Daoy (cell line): ENCODE measurements around the gene ERICH3. TPM values are rescaled to one million over a fixed set of nuclear protein-coding genes. Genes with fewer than 3 reads are reported as not detected.

ENCODE experiments used
- DNase-seq: peaks from one replicate; pipeline ENCODE4 v3.0.0-alpha.2; 2015; ENCODE audit warnings: low read depth
- total RNA-seq: library from RNA; depleted of rRNA; stranded (reverse); fragments of >200 nt; shearing (Covaris generic); gene quantifications from 2 replicates; pipeline ENCODE4 v1.2.3, GENCODE V29; 2014

The ERICH3 gene
- total RNA-seq, 1 experiment from 2014 or later = 0.06 TPM

GRCh38 chr1:74592580-74593355 is 80.8 kb downstream of the ERICH3 start:
- DNase-seq = no peak

DNA sequence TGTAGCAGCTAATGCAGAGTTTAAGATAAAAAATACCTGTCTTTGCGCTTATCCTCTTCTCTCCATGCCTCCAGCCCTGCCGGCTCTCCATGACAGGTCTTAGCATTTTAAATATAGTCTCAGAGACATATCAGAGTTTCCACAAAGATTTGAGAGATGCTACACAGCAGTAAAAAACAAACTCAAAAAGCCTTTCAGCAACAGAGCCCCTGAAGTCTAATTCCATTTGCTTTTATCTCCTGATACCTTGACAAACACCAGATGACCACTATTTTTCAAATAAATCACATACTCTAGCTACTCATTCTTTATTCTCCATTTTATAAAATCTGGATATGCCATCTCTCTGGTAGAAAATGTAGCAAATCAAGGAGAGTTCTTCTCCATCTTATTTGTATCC is 81.6 kb downstream of the ERICH3 start:
- DNase-seq = no peak

DNA sequence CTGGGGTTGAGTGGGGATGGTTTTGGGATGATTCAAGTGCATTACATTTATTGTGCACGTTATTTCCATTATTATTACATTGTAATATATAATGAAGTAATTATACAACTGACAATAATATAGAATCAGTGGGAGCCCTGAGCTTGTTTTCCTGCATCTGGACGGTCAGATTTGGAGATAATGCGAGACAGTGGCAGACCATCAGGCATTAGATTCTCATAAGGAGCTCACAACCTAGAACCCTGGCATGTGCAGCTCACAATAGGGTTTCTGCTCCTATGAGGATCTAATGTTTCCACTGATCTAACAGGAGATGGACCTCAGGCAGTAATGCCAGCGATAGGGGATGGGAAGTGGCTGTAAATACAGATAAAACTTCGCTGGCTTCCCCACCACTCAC is 83.3 kb downstream of the ERICH3 start:
- no peak for DNase-seq

DNA sequence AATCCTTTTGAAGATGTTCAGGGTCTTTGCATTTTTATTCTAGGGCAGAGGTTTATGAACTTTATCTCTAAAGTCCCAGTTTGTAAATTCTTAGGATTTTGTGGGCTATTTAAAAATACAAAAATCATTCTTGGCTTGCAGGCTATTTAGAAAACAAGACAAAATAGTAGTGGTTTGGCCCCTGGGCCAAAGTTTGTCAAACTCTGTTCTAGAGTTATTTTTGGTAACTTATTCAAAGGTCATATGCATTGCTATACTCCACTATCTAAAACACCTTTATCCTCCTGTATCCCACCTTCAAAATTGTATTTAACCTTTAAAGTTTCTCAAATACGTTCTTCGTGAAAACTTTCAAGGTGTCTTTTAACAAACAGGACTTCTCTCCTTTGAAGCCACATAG is 85.7 kb downstream of the ERICH3 start:
- DNase-seq = no peak

GRCh38 chr1:74586253-74586897 is 87.2 kb downstream of the ERICH3 start:
- no peak for DNase-seq

DNA sequence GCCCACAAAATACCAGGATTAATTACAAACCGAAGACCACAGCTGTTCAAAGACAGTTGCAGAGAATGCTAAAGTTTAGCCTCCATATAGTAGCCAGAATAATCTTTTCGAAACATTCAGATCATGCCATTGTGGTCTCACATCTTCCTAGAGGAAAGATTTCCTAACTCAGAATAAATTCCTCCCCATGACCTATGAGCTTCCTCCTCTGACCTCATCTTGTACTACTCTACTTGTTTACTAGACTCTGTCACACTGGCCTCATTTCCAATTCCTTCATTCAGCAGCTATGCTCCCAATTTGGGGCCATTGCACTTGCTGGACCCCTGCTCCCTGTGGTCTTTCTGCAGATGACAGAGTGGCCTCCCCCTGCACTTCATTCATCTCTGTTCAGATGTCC is 89.4 kb downstream of the ERICH3 start:
- no peak for DNase-seq

DNA sequence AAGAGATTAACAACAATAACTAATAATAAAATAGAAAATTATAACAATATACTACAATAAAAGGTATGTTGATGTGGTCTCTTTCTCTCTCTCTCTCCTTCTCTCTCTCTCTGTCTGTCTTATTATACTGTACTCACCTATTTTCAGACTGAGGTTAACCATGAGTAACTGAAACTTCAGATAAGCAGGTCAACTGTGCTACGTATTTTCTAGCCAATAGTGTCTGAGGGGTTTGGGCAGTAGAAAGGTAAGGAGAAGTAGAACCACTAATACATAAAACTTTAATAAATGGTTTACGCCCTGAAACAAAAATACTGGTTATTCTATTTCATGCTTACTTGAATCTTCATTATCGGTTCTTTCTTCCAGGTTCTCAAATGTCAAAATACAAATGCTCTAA is 90.2 kb downstream of the ERICH3 start:
- DNase-seq = no peak

GRCh38 chr1:74579425-74579824 is 94.2 kb downstream of the ERICH3 start:
- no peak for DNase-seq

DNA sequence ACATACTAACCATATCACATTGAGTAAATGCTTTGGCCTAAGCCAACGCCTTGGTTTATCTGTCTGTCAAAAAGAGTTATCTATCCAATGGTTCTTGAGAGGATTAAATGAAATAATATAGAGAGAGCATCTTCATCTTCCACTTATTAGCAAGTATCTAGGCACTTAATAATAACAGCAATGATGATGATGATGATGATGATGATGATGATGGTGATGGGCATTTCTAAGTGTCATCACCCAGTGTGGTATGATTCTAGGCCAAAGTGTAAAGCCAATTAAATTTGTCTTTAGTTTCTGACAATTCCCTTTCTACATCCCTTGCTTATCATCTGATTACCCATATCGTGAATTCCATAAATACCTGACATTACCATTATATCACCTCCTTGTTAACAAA is 95.5 kb downstream of the ERICH3 start:
- DNase-seq = no peak

GRCh38 chr1:74571891-74572290 is 101.7 kb downstream of the ERICH3 start:
- no peak for DNase-seq

- DNase-seq = no peak
These were observed 102.1 kb downstream of the ERICH3 start for GRCh38 chr1:74571493-74571800.

DNA sequence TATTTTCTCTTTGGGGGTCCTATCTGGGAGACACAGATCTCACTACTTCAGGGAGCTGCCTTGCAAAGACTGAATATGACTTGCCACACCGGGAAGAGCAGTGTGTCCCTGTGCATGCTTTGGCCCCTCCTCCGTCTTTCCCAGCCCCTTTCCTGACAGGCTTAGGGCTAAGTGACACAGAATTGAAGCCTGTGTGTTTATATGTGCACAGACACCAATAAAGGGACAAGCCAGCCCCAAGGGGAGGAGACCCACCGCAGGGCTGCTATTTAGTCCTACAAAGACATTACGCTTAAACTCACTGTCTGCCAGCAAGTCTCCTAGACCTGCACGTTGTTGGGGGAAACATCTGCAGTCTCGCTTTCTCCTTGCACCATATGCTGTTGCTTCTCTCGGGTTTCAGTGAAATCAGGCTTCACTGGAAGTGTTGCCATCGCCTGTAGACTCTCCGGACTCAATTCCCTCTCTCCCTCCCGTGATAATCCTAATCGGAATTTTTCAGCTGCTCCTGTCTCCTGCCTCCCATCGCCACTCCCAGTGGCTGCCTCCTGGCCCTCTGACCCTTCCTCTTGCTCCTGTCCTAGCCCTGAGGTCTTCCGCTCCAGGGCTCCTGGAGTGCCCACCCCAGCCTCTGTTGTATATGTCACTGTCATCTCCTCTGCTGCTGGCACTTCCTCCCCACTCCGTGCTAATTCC is 102.6 kb downstream of the ERICH3 start:
- DNase-seq = no peak

DNA sequence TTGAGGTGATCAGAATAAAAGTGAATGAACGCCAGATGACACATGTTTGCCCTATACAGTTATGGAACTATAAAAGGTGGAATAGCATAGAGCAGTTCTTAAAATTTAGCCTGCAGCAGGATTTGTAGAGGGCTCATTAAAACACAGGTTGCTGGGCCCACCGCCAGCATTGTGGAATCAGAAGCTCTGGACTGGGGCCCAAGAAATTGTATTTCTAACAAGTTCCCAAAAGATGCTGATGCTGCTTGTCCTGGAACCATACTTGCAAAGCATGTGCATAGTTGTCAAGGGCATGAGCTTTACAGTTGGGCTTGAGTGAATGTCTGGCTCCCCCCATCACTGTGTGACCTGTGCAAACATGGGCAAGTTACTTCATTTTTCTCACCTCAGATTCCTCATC is 123.7 kb downstream of the ERICH3 start:
- DNase-seq = no peak

GRCh38 chr1:74548961-74549750 is 124.4 kb downstream of the ERICH3 start:
- no peak for DNase-seq

- DNase-seq = no peak
These were observed 127.8 kb downstream of the ERICH3 start for GRCh38 chr1:74545821-74546220.

DNA sequence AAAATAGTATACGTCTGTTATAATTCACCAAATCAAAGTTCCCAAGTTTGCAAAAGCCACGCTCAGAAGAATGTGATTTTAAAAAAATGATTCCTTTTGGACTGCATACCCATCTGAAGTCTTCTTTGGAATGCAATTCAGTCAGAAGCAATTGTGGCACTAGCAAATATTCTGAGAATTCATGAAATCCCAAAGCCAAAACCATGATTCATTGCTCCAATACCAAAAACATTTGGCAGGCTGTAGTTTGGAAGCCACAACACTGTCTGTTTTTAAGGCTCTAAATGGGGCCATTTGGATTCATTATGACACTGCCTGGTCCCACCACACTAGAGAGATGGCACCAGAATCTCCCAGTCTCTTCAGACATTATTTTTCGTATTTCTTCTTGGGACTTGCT is 139.4 kb downstream of the ERICH3 start:
- DNase-seq = peak; percentile 5

DNA sequence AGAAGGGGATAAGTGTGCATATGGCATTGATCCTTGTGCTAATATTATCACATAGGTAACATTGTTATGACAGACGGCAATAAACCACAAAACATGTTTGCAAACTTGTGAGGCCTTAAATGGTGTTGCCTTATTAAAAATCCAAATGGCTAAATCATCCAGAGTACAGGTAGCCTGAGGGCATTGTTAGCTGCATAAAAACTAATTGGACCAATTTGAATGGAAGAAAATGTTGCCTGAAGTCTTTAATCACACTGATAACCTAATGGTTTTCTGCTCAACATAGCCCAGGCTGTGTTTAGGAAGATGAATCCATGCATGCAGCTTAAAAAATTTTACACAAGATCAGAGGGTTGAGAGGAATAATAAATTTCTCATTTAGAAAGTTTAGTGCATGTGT is 141.8 kb downstream of the ERICH3 start:
- no peak for DNase-seq

- DNase-seq = no peak
These were observed 142.7 kb downstream of the ERICH3 start for GRCh38 chr1:74530892-74531291.

DNA sequence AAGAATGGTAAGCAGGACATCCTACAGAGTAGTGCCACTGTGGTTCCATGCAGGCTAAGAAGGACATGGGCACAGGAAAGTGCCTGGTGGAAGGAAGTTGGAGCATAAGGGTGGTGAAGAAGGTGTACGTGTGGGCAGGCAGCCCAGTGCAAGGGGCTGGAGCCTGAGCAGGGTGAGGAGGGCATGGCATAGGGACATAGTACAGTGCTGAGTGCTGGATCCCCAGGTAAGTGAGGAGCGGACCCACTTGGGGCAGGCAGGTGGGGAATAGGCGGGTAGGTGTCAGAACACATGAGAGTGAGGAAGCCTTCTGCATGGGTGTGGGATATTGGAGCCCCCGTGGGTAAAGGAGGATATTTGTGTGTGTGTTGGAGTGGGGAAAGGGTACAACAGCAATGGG is 145.5 kb downstream of the ERICH3 start:
- no peak for DNase-seq

DNA sequence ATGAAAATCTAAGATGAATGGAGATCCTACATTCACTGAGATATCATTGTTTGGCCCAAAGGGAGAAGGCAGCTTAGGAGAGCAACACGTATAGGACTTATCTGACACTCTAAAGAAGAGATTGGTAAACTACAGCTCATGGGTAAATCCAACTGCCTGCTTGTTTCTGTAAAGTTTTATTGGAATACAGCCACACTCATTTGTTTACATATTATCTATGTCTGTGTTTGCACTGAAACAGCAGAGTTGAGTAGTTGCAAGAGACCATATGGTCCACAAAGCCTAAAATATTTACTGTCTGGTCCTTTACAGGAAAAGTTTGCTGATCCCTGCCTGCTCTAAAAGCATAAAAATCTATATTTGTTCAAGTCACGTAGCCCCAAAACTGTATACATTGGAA is 146.9 kb downstream of the ERICH3 start:
- no peak for DNase-seq

- no peak for DNase-seq
These were observed 149.6 kb downstream of the ERICH3 start for GRCh38 chr1:74523873-74524480.

GRCh38 chr1:74522148-74522547 is 151.4 kb downstream of the ERICH3 start:
- DNase-seq = no peak
